Measurements from ENCODE around the gene EIF3J.
A peak's percentile ranks its signal among the peaks of the same experiment; 100 is the strongest.
"Not testable (repeated sequence)": the region's sequence is repeated elsewhere in the genome, so short reads cannot be mapped to it uniquely, and the experiment has no call there.

Gene EIF3J, protein sequence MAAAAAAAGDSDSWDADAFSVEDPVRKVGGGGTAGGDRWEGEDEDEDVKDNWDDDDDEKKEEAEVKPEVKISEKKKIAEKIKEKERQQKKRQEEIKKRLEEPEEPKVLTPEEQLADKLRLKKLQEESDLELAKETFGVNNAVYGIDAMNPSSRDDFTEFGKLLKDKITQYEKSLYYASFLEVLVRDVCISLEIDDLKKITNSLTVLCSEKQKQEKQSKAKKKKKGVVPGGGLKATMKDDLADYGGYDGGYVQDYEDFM

DNA sequence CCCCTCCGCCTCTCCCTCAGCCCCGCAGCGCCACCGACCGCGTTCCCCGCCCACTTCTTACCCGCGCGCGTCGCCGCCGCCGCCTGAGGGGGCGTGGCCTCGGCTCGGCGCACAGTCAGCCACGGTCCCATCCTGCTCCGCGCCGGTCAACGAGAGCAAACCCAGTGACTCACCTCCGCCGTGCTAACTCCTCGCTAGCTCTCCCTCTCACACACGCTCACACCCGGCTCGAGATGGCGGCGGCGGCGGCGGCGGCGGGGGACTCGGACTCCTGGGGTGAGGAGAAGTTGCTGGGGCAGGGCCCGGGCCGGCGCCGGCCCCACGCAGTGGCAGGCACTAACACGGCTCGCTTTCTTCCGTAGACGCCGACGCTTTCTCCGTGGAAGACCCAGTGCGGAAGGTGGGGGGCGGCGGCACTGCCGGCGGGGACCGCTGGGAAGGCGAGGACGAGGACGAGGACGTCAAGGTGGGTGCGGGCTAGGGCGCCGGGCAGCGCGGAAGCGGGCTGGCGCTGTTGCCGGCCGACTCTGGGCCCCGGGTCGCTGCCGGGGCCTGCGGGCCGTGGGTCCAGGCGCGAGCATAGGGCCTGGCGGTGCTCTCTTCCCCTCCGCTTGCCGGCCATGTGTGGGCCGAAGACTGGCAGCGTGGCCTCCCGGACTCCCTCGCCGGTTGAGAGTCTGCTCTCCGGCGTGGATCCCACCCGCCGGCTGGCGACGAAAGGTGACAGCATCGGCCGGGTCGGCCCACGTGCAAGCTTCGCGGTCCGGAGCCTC lies at the start of gene EIF3J:
Gene EIF3J, plus strand, starts transcription at position 186 of the 773 bp plus-strand sequence. Its CDS starts 48 bp downstream, at position 234.
- peak; percentile 90 for DNase-seq

DNA sequence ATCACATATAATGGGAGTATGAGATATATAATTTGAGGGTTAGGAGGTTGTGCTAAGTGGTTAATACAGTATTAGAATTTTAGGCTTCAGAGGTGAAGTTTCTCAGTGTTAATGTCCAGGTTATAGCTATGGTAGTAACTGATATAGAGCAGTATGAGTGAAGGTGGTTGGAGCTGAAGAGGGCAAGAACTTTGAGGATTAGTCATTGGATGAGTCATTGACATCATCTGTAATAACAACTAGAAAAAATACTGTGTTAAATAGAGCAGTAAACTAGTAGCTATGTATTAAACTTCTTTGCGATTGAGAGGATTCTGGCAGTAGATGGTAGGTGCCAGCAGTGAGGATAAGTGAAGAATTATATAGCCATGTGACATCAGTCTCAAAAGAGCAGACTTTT lies 47.5 kb upstream of the EIF3J start:
- no peak for DNase-seq

DNA sequence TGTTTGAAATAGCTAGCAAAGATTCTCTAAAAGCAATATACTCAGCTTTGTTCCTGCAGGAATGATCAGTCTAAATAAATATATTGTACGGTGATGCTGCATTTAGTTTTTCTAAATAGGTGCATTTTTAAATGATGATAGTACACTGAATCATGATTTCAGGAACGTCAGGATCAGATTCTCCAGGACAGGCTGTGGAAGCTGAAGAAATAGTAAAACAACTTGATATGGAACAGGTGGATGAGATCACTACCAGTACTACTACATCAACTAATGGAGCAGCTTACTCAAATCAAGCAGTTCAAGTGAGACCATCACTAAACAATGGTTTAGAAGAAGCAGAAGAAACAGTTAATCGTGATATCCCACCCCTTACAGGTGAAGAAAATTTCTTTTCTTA lies 46.3 kb upstream of the EIF3J start:
- DNase-seq: no peak

DNA sequence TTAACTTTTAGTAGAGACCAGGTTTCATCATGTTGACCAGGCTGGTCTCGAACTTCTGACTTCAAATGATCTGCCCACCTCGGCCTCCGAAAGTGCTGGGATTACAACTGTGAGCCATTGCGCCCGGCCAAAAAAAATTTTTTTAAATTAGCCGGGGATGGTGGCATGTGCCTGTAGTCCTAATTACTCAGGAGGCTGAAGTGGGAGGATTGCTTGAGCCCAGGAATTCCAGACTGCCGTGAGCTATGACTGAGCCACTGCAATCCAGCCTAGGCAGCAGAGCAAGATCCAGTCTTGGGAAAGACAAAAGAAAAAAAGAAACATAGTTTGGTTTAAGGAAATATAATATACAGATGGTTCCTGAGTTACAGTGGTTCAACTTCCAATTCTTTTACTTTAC lies 44.9 kb upstream of the EIF3J start:
- DNase-seq: no peak

DNA sequence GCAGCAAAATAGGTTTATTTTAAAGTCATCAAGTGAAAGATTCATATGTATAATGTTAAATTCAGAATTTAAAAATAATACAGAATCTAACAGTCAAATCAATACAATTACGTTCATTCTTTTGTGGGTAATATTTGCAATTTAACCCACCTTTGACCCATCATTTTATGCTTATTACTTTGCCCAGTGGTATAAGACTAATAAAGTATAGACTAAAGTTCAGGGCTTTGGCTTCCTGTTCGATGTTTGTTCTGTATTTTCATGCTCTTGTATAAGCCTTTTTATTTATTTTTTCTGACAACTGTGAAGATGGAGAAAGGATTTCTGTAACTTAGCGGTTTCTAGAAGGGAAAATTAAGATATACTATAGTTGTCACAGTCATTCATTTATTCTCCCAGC lies 44.3 kb upstream of the EIF3J start:
- no peak for DNase-seq

DNA sequence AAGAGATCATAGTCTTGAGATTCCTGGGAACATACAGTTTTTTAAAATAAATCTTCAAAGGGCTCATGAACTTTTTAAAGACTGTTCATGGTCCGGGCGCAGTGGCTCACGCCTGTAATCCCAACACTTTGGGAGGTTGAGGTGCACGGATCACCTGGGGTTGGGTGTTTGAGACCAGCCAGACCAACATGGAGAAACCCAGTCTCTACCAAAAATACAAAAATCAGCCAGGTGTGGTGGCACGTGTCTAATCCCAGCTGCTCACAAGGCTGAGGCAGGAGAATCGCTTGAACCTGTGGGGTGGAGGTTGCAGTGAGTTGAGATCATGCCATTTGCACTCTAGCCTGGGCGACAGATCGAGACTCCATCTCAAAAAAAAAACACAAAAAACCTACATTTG lies 41.4 kb upstream of the EIF3J start:
- no peak for DNase-seq

DNA sequence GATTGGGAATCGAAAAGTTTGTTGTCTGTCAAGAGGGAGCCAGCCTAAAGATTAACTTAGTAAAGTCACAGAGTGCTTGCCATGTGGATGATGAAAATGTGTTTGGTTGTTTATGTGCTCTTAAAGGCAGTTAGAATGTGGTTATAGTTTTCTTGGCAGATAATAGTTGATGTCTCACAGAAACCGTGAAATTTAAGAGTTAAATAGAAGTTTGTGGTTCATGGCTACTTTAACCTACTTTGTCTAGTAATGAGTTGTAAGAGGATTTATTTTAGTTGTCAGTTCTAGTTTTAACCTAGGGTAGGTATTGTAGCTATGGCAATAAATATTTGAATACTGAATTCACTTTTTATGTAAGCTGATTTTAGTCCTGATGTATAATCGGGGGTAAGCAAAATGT lies 36.4 kb upstream of the EIF3J start:
- DNase-seq: no peak

DNA sequence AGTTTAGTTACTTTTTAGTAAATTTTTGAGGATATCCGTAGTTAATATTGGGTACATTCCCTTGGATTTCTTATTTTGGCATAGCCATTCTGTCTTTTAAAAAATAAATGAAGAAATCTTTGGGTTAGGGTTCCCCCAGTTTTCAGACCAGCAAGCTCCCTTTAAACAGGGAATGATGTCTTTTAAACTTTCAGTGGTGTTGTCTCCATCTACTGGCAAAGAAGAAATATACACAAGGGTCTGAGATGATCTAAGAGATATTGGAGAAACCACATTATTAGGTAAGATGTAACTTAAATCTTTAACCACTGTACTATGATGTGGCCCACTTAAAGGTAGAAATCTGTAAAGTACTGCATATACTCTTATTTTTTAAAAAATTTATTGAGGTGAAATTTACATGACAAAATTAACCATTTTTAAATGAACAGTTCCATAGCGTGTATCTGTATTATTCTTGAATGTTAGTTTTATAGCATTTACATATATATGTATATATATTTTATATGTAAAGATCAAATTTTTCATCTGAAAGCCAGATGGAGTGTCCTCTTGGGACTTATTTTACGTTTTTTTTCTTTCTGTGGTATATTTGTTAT lies 35.1 kb upstream of the EIF3J start:
- peak; percentile 25 for DNase-seq

DNA sequence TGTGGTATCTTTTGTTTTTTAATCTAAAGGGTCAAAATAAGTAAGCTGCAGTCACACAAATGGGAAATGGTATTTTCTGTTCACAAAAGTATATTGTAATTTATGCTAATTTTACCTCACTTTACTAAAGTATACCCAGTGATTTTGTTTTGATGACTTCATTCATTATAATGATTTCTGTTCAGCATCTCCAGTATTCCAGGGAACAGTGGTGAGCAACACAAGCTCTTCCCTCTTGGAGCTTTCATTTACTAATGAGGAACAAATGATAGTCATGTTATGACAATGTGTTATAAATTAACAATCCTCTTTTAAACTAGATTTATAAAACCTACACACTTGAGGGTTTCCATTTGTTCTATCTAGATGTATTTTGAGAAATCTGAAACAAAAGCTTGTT lies 20.5 kb upstream of the EIF3J start:
- DNase-seq: no peak

DNA sequence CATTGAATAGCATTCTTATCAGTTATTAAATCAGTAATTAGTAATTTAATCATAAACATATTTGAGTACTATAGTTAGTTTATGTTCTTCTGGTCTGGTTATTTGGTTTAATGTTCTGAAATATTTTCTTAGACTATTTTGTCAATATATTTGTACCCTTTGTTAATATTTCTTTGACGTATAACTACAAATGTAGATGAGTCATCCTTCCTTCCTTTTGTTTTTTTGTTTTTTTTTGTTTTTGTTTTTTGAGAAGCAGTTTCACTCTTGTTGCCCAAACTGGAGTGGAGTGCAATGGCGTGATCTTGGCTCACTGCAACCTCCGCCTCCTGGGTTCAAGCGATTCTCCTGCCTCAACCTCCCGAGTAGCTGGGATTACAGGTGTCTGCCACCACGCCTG lies 17.4 kb upstream of the EIF3J start:
- DNase-seq: no peak

DNA sequence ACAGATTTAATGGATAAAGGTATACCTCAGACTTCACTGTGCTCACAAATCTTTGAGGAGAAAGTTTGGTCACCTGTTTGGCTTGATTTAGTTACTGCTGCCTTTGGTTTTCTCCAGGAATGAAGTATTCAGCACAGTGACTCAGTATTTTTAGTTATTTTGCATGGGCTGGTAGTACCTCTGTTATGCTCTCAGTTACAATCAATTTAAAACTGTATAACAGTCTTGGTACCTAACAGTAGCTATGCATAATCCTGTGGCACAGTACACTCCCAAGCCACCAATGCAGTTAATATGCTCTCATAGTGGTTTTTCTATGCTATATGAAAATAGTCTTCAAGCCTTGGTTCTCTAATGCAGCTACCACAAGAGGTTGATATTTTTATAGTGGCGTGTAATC lies 11.9 kb upstream of the EIF3J start:
- no peak for DNase-seq

DNA sequence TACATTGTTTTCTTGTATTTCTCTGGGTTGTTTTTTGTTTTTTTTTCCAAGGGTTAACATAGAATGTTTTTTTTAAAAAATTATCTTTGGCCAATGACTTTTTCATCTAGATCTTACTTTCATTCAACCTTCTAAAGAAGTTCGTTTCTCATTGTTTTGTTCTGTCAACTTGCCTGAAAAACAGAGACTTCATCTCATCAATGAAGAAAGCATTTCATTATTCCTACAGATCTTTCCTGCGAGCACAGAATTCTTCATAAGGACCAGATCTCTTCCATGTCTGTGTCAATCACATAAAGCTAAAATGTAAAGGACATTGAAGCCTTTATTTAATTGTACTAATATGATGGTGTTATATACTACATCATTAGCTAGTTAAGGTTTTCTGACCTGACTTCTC lies 9.7 kb upstream of the EIF3J start:
- DNase-seq: no peak

DNA sequence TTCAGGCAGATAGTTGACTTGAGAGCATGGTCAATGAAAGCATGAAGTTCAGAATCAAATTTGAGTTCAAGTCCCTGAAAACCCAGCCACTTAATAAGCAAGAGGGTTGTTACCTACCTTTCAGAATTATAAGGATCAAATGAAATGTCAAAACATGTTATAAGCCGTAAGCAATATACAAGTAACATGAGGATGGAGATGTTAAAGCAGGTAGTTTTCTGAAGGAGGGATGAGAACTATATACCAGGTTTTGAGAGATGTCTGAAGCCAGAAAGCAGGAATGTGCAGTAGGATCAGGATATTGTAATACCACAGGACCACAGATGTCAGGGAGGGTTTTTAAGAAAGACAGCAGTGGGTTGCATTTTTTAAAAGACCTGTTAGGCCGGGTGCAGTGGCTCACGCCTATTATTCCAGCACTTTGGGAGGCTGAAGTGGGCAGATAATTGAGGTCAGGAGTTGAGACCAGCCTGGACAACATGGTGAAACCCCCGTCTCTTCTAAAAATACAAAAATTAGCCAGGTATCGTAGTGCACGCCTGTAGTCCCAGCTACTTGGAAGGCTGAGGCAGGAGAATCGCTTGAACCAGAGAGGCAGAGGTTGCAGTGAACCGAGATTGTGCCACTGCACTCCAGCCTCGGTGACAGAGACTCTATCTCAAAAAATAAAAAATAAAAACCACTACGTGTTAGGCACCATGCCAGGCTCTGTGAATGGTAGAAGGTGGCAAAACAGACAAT lies 6.9 kb upstream of the EIF3J start:
- no peak for DNase-seq

DNA sequence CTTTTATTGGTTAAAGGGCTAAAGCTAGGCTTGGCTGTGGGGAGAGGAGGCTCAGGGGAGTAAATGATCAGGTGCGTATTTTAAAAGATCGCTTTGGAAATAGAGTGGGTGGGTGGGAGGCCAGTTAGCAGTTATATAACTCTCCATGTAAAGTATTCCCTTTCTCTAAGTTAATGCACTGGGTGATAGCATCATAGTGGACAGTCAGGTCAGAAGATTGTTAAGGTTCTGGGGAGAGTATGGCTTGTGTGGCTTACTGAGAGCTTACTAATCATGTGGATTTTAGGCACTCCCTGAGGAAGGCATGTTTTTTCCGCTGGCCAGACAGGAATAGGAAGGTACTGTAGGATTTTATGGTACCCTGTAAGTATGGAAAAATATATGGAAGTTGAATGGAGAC lies 6.3 kb upstream of the EIF3J start:
- DNase-seq: no peak

DNA sequence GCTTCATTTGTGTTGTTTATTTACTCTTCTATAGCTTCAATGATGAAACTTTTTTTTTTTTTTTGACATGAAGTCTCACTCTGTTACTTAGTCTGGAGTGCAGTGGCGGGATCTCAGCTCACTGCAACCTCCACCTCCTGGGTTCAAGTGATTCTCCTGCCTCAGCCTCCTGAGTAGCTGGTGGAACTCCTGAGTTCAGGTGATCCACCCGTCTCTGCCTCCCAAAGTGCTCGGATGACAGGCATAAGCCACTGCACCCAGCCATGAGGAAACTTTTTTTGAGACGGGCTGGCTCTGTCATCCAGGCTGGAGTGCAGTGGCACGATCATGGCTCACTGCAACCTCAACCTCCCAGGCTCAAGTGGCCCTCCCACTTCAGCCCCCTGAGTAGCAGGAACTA lies 4.7 kb upstream of the EIF3J start:
- DNase-seq: not testable (repeated sequence)

DNA sequence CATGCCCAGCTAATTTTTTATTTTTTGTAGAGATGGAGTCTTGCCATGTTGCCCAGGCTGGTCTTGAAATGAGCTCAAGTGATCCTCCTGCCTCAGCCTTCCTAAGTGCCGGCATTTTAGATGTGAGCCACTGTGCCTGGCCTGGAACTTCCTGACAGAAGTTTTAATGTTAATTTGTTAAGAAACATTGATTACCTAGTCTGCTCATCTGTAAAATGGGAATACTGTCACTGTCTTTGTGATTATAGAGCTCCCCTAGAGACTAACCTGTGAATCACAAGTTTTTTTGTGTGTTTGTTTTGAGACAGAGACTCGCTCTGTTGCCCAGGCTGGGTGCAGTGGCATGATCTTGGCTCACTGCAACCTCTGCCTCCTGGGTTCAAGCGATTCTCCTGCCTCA lies 4.3 kb upstream of the EIF3J start:
- DNase-seq: no peak

DNA sequence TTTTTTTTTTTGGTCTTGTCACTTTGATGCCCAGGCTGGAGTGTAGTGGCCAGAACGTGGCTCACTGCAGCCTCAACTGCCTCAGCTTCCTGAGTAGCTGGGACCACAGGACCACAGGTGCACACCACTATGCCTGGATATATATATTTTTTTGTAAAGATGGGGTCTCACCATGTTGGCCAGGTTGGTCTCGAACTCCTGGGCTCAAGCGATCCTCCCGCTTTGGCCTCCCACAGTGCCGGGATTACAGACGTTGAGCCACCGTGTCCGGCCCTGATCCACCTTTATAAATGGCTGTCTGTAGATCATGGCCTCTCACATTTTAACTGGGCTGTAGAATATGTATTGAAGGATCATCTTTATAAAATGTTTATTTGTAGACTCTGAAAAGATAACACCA lies 1.9 kb upstream of the EIF3J start:
- no peak for DNase-seq

DNA sequence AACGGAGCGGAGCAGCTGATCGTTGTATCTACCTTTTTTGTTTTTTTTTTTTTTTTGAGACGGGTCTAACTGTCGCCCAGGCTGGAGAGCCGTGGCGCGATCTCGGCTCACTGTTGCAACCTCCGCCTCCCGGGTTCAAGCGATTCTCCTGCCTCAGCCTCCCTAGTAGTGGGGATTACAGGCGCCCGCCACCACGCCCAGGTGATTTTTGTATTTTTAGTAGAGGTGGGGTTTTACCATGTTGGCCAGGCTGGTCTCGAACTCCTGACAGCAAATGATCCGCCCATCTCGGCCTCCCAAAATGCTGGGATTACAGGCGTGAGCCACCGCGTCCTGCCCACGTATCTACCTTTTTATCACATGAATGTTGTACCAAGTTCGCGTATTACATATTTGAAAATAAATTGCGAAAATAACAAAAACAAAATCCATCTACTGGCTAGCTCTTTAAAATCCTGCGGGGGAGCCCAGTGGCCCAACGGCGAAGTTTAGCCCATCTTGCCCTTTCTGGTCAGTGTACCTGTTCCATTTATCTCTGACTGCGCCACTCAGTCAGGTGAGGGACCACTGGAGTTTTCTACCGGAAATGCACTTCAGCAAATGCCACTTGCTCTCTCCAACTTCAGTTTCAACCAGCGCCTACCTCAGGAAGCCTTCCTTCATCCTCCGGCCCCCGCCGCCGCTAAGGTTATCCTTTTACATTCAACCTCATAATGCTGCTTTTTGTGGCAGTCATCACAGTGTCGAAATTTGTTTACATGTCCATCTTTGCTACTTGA lies 1.2 kb upstream of the EIF3J start:
- peak; percentile 50 for DNase-seq

DNA sequence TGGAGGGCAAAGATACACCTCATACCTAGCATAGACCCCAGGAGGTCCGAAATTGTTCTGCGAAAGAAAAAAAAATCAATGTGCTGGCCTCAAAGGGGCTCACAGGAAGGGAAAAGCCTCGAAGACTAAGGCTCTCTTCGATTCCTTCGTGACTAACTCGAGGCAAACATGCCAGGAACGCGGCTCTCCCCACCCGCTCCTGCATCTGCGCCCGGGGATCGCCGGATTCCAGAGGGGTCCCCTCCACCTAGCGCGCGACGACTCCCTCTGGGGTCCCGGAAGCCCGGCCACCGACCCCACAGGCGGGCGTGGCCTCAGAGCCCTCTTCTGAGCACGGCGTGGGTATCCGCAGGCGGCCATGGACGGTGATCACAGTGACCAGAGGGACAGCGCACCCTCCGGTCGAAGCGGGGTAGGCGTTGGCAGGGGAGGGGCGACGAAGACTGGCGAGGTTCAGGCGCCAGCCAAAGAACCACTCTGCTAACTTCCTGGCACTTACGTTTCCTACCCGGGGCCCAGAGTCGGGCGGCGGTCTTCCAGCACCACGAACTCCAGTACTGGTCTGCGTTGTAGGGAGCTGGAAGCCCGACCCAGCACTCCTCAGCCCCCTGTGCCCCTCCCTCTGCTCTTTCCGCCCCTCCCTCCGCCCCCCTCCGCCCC lies 515 bp upstream of the EIF3J start:
- peak; percentile 70 for DNase-seq

DNA sequence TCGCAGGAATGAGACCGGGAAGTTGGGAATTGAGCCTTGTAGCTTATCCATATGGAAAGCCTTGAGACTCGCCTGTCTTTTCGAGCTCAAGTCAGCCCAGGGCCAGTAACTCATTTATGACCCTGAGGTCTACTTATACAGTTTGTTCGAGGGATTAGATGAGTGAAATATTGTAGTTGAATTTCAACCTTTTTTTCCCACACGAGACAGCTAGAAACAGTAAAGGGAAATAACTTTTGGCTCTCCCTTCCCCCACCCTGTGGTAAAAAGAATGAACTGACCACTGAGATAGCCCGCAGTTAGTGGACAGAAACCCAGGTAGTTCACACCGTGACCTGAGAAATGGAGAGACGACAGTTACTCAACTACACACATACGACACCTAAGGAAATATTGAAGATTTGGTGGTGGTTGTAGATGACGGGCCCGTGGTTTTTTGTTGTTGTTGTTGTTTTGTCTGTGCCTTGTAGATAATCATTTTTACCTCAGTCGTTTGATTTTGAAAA lies 841 bp downstream of the EIF3J start:
- DNase-seq: peak; percentile 22

DNA sequence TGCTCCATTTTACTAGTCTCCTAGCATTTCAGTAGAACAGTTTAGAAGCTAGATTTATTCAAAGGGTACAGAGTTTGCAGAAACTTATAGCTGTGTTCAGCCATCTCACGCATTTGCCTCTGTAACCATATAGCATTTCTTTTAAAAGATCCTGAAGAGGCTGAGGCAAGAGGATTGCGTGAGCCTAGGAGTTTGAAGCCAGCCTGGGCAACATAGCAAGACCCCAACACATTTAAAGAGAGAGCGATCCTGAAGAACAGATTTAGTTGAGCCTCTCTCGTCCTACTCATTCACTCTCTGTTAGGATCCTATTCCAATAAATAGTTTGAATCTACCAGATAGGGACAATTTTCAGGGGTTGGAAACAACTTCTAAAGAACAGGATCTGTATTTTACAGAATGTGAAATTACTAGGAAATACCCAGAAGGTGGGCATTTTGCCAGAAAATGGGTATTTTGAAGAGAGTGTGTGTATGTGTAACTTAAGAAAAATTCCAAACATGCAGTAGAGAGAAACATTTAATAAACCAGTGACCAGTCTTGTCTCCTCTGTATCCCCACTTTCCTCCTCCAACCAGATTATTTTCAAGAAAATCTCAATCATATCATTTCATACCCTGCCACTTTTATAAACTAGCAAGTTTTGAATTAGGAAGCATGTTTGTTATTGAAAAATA lies 4.5 kb downstream of the EIF3J start:
- no peak for DNase-seq
